Measurements from ENCODE around the gene CATSPERB.
"Not testable (repeated sequence)": the region's sequence is repeated elsewhere in the genome, so short reads cannot be mapped to it uniquely, and the experiment has no call there.

Gene CATSPERB

DNA sequence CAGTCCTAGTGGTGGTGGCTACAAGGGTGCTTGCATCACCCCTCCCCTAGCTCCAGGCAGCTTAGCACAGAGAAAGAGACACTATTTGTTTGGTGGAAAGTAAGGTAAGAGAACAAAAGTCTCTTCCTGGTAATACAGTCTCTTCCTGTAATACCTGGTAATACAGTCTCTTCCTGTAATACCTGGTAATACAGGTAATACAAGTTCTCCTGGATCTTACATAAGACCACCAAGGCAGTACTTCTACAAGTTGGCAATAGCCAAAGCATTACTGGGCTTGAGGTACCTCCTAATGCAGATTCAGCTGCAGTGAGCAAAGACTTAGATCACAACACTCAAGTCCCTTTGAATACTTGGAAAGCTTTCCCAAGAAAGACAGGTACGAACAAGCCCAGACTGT lies 77.0 kb downstream of the CATSPERB start:
- DNase-seq, result no peak

- no peak for DNase-seq
These were observed 78.4 kb downstream of the CATSPERB start for GRCh38 chr14:91653451-91653850.

DNA sequence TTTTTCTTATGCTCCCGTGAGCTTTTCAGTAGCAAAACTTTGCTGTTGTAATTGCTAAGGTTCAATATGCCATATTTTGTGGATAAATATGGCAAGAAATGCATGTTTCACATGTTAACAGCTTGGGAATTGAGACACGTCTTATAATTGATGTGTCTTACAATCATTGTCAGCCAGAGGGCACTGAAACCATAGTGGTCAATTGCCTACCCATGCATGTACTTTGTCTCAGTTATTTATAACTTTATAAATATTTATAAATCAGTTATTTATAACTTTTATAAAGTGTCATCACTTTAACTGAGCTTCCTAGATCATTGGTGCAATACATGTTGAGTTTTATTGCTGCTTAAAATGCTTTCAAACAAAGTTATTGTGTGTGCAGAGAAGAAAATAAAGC lies 82.0 kb downstream of the CATSPERB start:
- no peak for DNase-seq

- no peak for DNase-seq
These were observed 84.0 kb downstream of the CATSPERB start for GRCh38 chr14:91647856-91648255.

GRCh38 chr14:91636604-91637003 lies 95.3 kb downstream of the CATSPERB start:
- no peak for DNase-seq

DNA sequence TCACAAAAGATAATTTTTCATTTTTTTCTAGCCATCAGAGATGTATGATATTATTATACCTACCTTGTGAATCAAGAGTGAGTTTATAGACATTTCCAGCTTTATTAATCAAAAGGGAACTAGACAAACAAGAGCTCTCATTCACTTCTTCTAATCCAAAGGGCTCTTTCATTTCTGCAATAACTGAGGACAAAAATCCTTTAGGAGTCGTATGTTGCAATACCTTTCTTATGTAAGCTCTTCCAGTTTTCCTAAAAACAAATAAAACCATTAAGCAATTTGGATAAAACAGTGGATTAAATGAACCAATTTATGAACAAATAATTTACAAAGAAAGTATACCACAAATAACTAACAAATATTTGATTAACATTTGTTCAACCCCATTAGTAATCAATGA lies 107.1 kb downstream of the CATSPERB start:
- no peak for DNase-seq

GRCh38 chr14:91614187-91614586 lies 117.7 kb downstream of the CATSPERB start:
- no peak for DNase-seq

DNA sequence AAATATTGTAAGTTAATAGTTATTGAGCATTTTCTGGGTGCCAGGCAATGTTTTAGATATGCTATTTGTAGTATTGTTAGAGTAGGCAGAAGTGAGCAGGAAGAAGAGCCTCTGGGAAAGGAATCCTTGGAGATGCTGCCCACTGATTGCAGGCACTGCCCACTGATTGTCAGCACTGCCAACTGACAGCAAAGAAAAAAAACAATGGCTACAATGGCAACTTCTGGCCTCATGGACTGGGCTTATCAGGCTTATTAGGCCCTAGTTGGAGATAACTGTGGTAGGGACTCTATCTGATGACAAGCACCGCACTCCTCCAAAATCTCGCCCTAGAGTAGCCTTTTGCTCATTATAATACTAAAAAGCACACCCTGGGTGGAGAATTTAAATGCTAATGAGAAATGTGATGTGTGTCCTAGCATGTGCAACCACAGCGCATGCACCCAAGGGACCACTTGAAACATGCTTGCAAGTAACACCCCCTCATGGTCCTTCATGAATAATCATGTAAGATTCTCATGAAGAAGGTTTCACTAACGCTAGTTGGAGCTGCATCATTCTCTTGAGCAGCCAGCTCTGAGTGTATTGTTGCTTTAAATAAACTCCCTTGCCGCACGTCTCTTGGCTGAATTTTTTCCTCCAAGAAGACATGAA lies 118.3 kb downstream of the CATSPERB start:
- no peak for DNase-seq

DNA sequence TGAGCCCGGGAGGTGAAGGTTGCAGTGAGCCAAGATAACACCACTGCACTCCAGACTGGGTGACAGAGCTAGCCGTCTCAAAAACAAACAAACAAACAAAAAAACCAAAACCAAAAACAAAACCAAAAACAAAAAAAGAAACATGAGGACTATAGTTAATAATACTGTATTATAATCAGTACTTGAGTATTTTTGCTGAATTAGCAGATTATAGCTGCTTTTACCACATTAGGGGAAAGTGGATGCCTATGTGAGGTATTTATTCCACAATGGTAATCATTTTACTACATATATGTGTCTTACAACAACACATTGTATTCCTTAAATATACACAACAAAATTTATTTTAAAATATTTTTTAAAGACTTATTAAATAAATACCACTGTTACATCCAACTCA lies 120.4 kb downstream of the CATSPERB start:
- no peak for DNase-seq

DNA sequence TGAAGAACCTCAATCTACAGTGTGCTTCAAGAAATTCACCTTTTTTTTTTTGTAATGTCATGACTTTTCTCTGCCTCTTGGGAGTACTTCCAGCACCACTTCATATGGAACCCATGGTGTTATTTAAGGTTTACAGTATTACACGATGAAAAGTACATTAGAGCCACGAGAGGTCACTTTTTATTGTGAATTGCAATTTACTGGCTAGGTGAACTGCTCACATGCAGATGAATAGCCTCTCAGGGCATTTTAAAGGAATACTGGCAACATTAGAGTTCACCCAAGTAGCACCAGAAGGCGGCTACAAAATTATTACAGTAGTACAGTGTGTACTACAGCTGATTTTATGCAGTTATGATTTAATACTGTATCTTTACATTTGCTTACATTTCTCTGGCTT lies 122.7 kb downstream of the CATSPERB start:
- DNase-seq, result no peak

DNA sequence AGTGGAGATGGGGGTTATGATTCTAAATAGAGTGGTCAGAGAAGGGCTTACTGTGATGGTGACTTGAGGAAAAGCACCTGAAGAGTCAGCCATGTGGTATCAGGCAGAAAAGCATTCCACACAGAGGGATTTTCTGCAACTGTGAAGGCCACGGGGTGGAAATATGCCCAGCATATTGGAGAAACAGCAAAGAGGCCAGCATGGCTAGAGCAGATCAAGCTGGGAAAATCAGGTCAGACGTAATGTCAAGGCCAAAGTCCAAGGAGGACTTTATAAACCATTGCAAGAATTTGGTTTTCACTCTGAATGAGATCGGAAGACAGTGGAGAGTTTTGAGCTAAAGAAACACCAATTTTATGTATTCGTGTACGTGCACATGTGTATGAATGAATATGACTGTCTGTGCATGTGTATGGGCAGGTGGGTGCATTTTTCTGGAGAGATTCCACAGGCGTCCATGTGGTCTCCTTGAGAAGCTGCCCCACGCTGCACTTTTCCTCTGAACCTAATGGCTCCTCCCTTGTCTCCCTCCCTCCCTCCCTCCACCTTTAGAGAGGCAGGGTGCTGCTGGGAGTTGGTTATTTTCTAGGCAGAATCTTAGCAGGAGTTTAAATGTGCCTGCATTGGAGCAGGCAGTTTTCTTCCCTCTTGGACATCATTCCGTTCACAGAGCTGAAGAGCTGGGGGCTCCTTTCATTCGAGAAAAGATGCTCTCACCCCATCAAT lies 124.4 kb downstream of the CATSPERB start:
- DNase-seq, result no peak

- no peak for DNase-seq
These were observed 125.0 kb downstream of the CATSPERB start for GRCh38 chr14:91606851-91607250.

DNA sequence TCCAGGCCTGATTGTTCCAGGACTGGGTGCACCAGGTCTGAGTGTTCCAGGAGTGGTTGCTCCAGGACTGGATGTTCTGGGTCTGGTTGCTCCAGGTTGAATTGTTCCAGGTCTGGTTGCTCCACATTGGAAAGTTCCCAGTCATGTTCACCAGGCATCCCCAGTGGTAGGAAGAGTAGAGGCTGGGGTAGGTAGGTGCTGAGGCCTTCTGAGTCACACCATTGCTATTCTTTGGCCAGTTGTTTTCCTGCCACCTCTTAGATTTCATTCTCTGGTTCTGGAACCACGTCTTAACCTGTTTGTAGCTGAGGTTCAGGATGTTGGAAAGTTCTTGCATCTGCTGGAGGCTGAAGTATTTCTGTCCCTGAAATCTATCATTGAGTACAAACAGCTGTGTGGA lies 127.3 kb downstream of the CATSPERB start:
- DNase-seq, result not testable (repeated sequence)

DNA sequence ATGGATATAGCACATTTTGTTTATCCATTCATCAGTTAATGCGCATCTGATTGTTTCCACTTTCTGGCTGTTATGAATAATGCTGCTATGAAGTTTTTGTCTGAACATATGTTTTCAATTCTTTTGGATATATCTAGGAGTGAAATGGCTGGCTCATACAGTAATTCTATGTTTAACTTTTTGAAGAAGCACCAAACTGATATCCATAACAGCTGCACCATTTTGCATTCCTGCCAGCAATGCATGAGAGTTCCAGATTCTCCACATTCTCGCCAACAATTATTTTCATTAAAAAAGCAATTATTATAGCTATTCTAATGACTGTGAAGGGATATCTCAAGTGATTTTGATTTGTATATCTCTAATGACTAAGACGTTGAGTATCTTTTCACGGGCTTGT lies 131.9 kb downstream of the CATSPERB start:
- no peak for DNase-seq

GRCh38 chr14:91595736-91596135 lies 136.2 kb downstream of the CATSPERB start:
- no peak for DNase-seq

DNA sequence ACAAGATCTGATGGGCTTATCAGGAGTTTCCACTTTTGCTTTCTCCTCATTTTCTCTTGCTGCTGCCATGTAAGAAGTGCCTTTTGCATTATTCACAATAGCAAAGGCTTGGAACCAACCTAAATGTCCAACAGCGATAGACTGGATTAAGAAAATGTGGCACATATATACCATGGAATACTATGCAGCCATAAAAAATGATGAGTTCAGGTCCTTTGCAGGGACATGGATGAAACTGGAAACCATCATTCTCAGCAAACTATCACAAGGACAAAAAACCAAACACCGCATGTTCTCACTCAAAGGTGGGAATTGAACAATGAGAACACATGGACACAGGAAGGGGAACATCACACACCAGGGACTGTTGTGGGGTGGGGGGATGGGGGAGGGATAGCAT lies 137.9 kb downstream of the CATSPERB start:
- DNase-seq, result not testable (repeated sequence)

GRCh38 chr14:91586410-91586809 lies 145.5 kb downstream of the CATSPERB start:
- DNase-seq, result no peak

DNA sequence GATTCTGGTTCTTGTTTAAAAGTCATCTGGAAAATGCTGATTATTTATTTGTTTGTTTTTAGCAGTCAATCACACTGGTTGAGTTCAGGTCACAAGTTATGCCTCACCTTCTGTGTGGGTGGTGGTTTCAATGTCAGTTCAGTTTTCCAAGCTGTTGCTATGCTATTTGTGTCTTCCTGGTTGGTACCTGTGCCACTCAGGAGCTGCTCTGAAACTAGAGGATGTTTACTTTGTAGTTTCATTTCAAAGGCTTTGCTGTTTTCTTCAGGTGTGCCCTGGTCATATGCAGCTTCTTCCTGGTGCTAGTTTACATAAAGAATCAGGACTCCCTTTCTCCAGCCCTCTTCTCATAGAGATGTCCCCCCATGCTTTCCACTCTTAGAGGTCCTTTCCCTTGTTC lies 146.0 kb downstream of the CATSPERB start:
- no peak for DNase-seq

DNA sequence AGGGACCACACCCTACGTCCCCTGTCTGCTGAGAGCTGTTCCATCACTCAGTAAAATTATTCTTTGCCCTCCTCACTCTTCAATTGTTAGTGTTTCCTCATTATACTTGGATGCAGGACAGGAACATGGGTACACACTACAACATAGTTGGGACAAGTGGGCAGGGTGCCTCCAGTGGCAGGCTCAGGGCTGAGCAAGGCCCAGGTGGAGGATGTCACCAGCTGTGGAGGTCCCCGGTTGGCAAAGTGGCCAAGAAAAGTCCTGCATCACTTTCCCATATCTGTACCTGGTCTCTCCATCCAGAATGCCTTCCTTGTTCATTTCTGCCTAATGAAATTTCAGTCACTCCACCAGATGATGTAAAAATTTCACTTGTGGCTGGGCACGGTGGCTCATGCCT lies 149.1 kb downstream of the CATSPERB start:
- DNase-seq, result no peak

DNA sequence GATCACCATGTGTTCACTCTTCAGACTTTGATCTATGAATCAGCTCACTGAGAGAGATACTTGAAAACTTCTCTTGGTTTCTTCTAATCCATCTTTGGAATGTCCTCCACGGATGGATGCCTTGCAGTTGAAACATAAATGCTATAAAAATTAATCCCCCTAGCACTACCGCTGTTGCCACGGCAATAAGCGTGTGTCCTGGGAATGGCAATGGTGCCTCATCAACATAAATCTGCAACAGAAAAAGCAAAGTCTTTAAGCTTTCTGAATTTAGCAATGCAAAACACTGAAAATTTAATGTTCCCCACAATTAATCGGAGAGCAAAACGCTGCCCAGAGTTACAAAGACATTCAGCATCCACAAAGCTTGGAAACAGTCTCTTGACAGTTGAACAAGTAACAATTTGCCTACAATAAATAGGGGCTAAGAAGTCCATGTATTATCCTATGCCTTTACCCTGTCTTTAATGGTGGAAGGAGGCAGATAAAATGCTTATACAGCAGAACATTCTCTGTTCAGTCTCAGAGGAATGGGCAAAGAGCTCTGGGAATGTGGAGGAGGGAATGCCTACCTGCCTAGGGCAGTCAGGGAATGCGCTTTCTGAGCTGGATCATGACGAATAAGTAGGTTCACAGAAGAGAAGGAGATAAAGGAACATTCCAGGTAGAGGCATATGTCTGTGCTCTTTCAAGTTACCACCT lies 150.9 kb downstream of the CATSPERB start:
- DNase-seq, result no peak

DNA sequence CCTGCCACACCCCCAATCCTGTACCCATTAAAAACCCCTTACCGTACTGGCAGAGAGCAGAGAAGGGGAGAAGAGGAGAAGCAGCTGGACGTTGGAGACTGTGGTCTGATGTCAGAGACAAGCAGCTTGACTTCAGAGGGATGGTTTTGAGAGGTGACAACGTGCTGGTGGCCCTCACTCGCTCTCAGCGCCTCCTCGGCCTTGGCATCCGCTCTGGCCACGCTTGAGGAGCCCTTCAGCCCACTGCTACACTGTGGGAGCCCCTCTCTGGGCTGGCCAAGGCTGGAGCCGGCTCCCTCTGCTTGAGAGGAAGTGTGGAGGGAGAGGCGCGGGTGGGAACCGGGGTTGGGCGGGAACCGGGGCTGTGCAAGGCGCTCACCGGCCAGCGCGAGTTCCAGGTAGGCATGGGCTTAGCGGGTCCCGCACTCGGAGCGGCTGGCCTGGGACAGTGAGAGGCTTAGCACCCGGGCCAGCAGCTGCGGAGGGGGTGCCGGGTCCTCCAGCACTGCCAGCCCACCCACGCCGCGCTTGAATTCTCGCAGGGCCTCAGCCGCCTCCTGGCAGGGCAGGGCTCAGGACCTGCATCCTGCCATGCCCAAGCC lies 154.2 kb downstream of the CATSPERB start:
- no peak for DNase-seq

DNA sequence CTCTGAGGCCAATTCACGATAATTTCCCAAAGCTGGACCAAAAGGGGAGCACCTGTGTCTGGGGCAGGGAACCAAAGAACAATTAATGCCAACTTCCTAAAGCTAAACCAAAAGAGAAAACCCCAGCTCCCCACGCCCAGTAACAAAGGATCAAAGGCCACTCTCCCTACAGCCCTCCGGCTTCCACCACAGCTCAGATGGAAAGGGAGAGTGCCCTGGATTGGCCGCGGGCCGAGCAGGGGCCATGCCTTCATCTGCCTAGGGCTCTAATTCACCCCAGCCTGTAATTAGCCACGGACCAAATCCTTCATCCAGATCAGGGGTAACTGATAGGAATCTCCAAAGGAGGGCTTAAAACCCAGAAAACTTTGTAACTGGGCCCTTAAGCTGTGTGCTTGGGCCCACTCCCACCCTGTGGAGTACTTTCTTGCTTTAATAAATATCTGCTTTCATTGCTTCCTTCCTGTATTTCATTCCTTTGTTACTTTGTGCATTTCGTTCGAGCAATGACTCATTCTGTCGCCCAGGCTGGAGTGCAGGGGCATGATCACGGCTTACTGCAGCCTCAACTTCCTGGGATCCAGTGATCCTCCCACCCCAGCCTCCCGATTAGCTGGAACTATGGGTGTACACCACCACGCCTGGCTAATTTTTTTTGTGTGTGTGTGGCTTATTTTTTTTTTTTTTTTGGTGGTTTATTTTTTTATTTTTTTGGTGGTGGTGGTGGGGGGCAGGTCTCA lies 156.2 kb downstream of the CATSPERB start:
- no peak for DNase-seq
